Panc1 (cell line): ENCODE measurements around the gene MMAB.

Experiments used
- POLR2AphosphoS5 ChIP-seq: IDR thresholded peaks from 2 replicates; pipeline ENCODE4 v1.6.1; 2012; ENCODE audit warnings: mild to moderate bottlenecking, low read depth, low read length, moderate library complexity
- SIN3A ChIP-seq: IDR thresholded peaks from 2 replicates; pipeline ENCODE4 v1.6.1; 2012; ENCODE audit warnings: low read depth, mild to moderate bottlenecking, low read length, moderate library complexity, borderline replicate concordance; ENCODE audit not compliant: insufficient read depth
- TF ChIP-seq, protein P1 (sequence below): fragments of 450-650 bp; IDR thresholded peaks from 2 replicates; pipeline ENCODE4 v1.5.1; 2017; ENCODE audit warnings: mild to moderate bottlenecking
- TF ChIP-seq, protein P2 (sequence below), 2 experiments: IDR thresholded peaks; 2 replicates each; pipeline ENCODE4 v1.6.1; 2011 to 2012; ENCODE audit warnings: low read depth in 2 of 2, control low read depth in 1 of 2, low read length in 1 of 2, mild to moderate bottlenecking in 1 of 2, moderate library complexity in 1 of 2; ENCODE audit not compliant: insufficient read depth in 1 of 2

- no peak for TF ChIP-seq POLR2AphosphoS5
- TF ChIP-seq, protein P1, sequence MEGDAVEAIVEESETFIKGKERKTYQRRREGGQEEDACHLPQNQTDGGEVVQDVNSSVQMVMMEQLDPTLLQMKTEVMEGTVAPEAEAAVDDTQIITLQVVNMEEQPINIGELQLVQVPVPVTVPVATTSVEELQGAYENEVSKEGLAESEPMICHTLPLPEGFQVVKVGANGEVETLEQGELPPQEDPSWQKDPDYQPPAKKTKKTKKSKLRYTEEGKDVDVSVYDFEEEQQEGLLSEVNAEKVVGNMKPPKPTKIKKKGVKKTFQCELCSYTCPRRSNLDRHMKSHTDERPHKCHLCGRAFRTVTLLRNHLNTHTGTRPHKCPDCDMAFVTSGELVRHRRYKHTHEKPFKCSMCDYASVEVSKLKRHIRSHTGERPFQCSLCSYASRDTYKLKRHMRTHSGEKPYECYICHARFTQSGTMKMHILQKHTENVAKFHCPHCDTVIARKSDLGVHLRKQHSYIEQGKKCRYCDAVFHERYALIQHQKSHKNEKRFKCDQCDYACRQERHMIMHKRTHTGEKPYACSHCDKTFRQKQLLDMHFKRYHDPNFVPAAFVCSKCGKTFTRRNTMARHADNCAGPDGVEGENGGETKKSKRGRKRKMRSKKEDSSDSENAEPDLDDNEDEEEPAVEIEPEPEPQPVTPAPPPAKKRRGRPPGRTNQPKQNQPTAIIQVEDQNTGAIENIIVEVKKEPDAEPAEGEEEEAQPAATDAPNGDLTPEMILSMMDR: no peak
- TF ChIP-seq, protein P2, sequence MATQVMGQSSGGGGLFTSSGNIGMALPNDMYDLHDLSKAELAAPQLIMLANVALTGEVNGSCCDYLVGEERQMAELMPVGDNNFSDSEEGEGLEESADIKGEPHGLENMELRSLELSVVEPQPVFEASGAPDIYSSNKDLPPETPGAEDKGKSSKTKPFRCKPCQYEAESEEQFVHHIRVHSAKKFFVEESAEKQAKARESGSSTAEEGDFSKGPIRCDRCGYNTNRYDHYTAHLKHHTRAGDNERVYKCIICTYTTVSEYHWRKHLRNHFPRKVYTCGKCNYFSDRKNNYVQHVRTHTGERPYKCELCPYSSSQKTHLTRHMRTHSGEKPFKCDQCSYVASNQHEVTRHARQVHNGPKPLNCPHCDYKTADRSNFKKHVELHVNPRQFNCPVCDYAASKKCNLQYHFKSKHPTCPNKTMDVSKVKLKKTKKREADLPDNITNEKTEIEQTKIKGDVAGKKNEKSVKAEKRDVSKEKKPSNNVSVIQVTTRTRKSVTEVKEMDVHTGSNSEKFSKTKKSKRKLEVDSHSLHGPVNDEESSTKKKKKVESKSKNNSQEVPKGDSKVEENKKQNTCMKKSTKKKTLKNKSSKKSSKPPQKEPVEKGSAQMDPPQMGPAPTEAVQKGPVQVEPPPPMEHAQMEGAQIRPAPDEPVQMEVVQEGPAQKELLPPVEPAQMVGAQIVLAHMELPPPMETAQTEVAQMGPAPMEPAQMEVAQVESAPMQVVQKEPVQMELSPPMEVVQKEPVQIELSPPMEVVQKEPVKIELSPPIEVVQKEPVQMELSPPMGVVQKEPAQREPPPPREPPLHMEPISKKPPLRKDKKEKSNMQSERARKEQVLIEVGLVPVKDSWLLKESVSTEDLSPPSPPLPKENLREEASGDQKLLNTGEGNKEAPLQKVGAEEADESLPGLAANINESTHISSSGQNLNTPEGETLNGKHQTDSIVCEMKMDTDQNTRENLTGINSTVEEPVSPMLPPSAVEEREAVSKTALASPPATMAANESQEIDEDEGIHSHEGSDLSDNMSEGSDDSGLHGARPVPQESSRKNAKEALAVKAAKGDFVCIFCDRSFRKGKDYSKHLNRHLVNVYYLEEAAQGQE (IDR thresholded peaks at IDR 0.05; ENCODE audit: insufficient read depth in 1 of 2, low read depth in 2 of 2, low read length in 1 of 2): no peak
- TF ChIP-seq SIN3A: no peak
Measured at GRCh38 chr12:109540526-109541412, 32.5 kb downstream of the MMAB start.
